IPS-NIHi11 (cell line): ENCODE data around the gene AJM1.
"Not testable (repeated sequence)": the region's sequence is repeated elsewhere in the genome, so short reads cannot be mapped to it uniquely, and the experiment has no call there.

Experiments used
- DNase-seq: peaks from one replicate; pipeline ENCODE4 v3.0.0; 2012; ENCODE audit warnings: mixed read lengths, low spot score

AJM1 gene

GRCh38 chr9:136880651-136881050, 38.4 kb downstream of the AJM1 start:
- DNase-seq = peak; percentile 29

- peak; percentile 35 for DNase-seq
Measured at GRCh38 chr9:136881691-136882108, 39.4 kb downstream of the AJM1 start.

- DNase-seq = peak; percentile 40
Measured at GRCh38 chr9:136882109-136882946, 40.0 kb downstream of the AJM1 start.

- not testable (repeated sequence) for DNase-seq
Measured at GRCh38 chr9:136882947-136883283, 40.6 kb downstream of the AJM1 start.

- not testable (repeated sequence) for DNase-seq
Measured at GRCh38 chr9:136883670-136884069, 41.4 kb downstream of the AJM1 start.

- peak; percentile 100 for DNase-seq
Measured at GRCh38 chr9:136885950-136886578, 43.8 kb downstream of the AJM1 start, which contains the start of gene TRAF2. TRAF2 (plus strand) TSS chr9:136886516; CDS start chr9:136898741, 12,225 bp downstream.

GRCh38 chr9:136886610-136887597, 44.6 kb downstream of the AJM1 start:
- peak; percentile 89 for DNase-seq

- no peak for DNase-seq
Measured at GRCh38 chr9:136888454-136888853, 46.2 kb downstream of the AJM1 start.

GRCh38 chr9:136889858-136890257, 47.6 kb downstream of the AJM1 start:
- peak; percentile 1 for DNase-seq

- peak; percentile 0 for DNase-seq
Measured at GRCh38 chr9:136890661-136891060, 48.4 kb downstream of the AJM1 start.
